Memory B cell (primary cell): ENCODE results near the gene VMP1.
"Not testable (repeated sequence)": the region's sequence is repeated elsewhere in the genome, so short reads cannot be mapped to it uniquely, and the experiment has no call there.

ENCODE experiments used
- ATAC-seq: fragments of 150-1000 bp; cut with Tn5 transposase; 2 replicates; pipeline ENCODE4 v1.10.0; 2021; ENCODE audit warnings: low read depth, mild to moderate bottlenecking, moderate library complexity
- DNase-seq, 2 donors: peaks; one replicate each; pipeline ENCODE4 v3.0.0; 2022; ENCODE audit warnings: low spot score in 2 of 2
- H3K27ac Mint-ChIP-seq: one replicate; pipeline ENCODE4 v1.8.0; 2022; ENCODE audit warnings: mild to moderate bottlenecking, moderate library complexity, mixed read lengths
- H3K27me3 Mint-ChIP-seq: one replicate; pipeline ENCODE4 v1.8.0; 2022; ENCODE audit warnings: mixed read lengths
- H3K36me3 Mint-ChIP-seq: one replicate; pipeline ENCODE4 v1.8.0; 2022; ENCODE audit warnings: mild to moderate bottlenecking, mixed read lengths
- H3K4me1 Mint-ChIP-seq: one replicate; pipeline ENCODE4 v1.8.0; 2022; ENCODE audit warnings: mixed read lengths
- H3K4me3 Mint-ChIP-seq: one replicate; pipeline ENCODE4 v1.8.0; 2022; ENCODE audit warnings: mild to moderate bottlenecking, moderate library complexity, mixed read lengths
- H3K9me3 Mint-ChIP-seq: one replicate; pipeline ENCODE4 v1.8.0; 2022; ENCODE audit warnings: mixed read lengths

The VMP1 gene

DNA sequence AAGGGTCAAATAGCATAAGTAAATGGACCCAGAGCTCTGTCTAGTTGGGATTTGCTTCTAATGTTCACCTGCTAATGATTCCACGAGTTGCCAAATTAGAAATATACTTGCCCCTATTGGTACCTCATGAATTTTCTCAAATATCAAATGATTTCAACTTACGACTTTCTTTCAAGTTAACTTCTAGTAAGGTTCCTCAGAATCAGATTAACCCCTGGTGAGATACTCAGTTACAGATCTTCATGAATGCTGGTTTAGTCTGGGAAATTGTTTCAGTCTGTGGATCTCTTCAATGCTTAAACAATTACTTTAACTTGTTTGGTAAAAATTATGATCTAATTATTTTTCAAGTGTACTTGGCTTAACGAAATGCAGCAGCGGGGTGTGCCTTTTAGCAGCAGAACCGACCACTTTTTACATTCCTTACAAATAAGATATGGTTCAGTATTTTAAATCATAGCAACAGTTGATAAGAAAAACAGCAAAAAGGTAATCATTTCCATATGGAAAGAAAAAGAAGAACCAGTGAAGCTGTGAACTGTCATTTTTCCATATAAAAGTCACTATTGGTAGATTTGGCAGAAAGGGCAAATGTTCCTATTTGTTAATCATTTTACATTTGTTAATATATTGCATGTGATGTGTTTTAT lies 150.8 kb downstream of the VMP1 start:
- Mint-ChIP-seq H3K4me1 (peaks cover 3% of the 10 kb centered on the region), H3K9me3 (no peaks in the 10 kb centered on the region), H3K36me3 (peaks cover 6% of the 10 kb centered on the region), H3K27ac (no peak overlapping the region), H3K4me3 (no peak overlapping the region), H3K27me3 (no peaks in the 10 kb centered on the region)
- DNase-seq (no peak), ATAC-seq (no peak)

DNA sequence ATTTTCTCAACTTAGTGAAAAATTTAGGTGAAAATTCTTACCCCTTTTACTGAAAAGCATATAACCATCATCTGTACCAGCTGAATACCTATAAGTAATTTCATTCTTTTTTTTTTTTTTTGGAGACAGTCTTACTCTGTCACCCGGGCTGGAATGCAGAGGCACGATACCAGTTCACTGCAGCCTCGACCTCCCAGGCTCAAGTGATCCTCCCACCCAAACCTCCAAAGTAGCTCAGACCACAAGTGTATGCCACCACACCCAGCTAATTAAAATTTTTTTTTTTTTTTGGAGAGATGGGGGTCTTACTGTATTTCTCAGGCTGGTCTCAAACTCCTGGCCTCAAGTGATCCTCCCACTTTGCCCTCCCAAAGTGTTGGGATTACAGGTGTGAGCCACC lies 151.5 kb downstream of the VMP1 start:
- H3K9me3 Mint-ChIP-seq, result no peaks in the 10 kb centered on the region
- DNase-seq (no peak), ATAC-seq (no peak)
- H3K27me3 Mint-ChIP-seq, result no peaks in the 10 kb centered on the region
- no peak overlapping the region for H3K27ac Mint-ChIP-seq
- H3K4me3 Mint-ChIP-seq, result no peak overlapping the region
- H3K4me1 Mint-ChIP-seq, result no peaks in the 10 kb centered on the region
- peaks cover 6% of the 10 kb centered on the region for H3K36me3 Mint-ChIP-seq

DNA sequence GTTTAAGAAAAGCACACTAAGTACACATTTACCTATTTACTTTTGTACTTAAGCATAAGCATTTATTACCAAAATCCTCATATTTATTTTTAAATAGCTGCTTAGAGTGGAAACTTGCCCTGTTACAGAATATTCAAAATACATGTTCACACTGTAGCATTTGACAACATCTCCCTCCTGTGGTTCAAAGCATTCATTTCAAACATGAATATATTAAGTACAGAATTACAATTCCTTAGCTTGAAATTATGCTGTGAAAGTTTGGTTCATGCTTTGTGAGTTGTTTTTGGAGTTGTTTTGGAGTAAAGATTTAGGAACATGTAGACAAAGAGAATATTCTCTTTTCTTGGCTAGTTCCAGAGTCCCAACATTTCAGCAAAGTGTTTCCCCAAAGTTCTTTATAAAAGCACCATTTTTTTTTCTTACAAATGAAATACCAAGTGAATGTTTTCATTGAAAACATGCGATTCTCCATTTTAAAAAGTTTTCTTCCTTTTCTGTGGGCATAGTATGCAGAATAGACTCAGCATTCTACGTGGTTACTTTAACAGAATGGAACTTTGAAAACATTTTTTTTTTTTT lies 152.1 kb downstream of the VMP1 start:
- no peak for DNase-seq
- Mint-ChIP-seq H3K4me1 (no peaks in the 10 kb centered on the region), H3K9me3 (no peaks in the 10 kb centered on the region), H3K4me3 (no peak overlapping the region), H3K27ac (no peak overlapping the region), H3K27me3 (no peaks in the 10 kb centered on the region), H3K36me3 (peaks cover 6% of the 10 kb centered on the region)
- ATAC-seq, result peak; percentile 63

DNA sequence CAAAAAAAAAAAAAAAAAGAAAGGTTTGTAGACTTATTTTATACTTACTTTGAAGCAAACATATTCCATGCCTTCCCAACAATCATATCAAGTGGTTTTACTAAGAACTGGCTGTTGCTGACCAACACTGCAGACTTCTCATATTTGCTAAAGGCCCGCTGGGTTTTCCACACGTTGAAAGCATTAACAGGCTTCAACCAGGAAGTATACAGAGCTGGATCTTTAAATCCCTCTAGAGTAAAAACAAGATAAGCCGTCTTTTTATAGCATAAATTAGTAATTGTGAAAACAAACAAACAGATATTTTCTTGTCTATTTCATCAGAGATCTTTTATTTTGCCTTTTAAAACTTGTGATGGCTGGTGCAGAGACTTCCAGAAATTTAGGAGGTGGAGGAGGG lies 156.2 kb downstream of the VMP1 start:
- Mint-ChIP-seq H3K4me1 (no peaks in the 10 kb centered on the region), H3K27ac (no peak overlapping the region), H3K9me3 (no peaks in the 10 kb centered on the region), H3K36me3 (peaks cover 12% of the 10 kb centered on the region), H3K4me3 (no peak overlapping the region), H3K27me3 (no peaks in the 10 kb centered on the region)
- DNase-seq (no peak), ATAC-seq (no peak)

DNA sequence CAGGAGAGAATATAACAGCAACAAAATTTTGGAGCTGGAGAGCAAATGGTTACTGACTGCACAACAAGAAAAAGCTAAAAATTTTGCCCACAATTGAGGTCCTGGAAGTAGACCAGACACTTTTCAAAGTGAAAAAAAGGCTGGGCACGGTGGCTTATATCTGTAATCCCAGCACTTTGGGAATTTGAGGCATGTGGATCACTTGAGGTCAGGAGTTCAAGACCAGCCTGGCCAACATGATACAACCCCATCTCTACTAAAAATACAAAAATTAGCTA lies 162.4 kb downstream of the VMP1 start:
- no peaks in the 10 kb centered on the region for H3K4me1 Mint-ChIP-seq
- no peak overlapping the region for H3K27ac Mint-ChIP-seq
- no peak overlapping the region for H3K4me3 Mint-ChIP-seq
- no peak for ATAC-seq
- no peaks in the 10 kb centered on the region for H3K9me3 Mint-ChIP-seq
- peaks cover 12% of the 10 kb centered on the region for H3K36me3 Mint-ChIP-seq
- no peak for DNase-seq
- no peaks in the 10 kb centered on the region for H3K27me3 Mint-ChIP-seq

DNA sequence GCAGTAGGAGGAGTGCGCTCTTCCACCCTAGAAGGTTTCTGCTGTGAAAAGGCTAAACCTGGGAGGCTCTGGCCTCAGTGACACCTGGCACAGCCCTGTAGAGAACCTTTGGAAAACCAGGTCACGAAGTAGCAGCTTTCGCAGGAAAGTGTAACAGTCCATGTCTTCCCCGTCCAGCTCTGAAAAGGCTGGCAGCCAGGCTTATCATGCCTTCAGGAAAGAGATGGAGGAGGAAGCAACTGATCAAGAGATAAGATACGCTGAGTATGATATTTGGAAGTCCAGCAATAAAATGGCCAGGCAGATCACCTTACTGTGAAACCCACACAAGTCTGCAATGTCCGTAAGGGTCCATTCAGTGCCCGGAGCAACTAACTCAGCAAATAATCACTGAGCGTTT lies 163.0 kb downstream of the VMP1 start:
- DNase-seq (no peak), ATAC-seq (no peak)
- Mint-ChIP-seq H3K27ac (no peak overlapping the region), H3K9me3 (no peaks in the 10 kb centered on the region), H3K27me3 (no peaks in the 10 kb centered on the region), H3K4me1 (no peaks in the 10 kb centered on the region), H3K4me3 (no peak overlapping the region), H3K36me3 (peaks cover 11% of the 10 kb centered on the region)

DNA sequence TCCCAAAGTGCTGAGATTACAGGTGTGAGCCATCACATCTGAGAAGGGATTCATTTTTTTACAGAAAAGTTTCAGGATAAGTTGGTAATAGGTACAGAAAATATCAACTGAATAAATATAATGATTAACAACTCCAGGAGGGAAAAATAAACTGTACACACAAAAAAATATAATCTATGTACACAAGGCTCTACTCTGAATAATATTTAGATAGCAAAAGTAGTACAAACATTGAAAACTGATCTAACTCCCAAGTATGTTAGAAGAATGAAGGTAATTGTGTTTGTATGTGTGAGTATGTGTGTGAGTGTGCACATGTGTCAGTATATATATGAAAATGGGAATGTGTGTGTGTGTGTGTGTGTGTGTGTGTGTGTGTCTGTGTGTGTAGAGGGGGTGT lies 164.9 kb downstream of the VMP1 start:
- Mint-ChIP-seq H3K4me3 (no peak overlapping the region), H3K9me3 (no peaks in the 10 kb centered on the region), H3K4me1 (no peaks in the 10 kb centered on the region), H3K27ac (peak overlapping the region; percentile 38), H3K36me3 (peaks cover 12% of the 10 kb centered on the region), H3K27me3 (no peaks in the 10 kb centered on the region)
- DNase-seq, result no peak
- ATAC-seq, result no peak

DNA sequence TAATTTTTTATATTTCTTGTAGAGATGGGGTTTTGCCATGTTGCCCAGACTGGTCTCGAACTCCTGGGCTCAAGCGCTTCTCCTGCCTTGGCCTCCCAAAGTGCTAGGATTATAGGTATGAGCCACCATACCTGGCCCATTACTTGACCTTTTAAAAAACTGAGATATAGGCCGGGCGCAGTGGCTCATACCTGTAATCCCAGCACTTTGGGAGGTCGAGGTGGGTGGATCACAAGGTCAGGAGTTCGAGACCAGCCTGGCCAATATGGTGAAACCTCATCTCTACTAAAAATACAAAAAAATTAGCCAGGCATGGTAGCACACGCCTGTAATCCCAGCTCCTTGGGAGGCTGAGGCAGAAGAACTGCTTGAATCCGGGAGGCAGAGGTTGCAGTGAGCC lies 166.0 kb downstream of the VMP1 start:
- H3K27ac Mint-ChIP-seq, ATAC-seq, H3K4me3 Mint-ChIP-seq, H3K4me1 Mint-ChIP-seq, H3K9me3 Mint-ChIP-seq, DNase-seq, H3K27me3 Mint-ChIP-seq: not testable (repeated sequence)
- H3K36me3 Mint-ChIP-seq, result peaks cover 13% of the 10 kb centered on the region

DNA sequence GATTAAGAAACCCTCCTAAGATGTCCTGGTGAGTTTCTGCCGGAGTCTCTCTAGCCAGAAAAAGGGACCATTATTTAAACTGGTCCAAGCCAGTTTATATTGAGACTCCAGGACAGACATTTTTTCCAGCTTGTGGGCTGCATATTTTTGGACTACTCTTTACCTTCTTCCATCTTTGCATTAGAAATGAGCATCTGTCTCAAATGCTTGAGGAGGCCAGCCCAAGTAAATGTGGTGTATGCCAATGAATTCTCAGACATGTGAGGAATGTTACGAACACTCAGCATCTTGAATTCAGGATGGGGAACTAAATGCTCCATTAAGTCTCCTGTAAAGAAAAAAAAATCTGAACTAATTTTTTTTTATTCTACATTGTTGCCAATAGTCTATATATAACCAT lies 166.9 kb downstream of the VMP1 start:
- H3K36me3 Mint-ChIP-seq, result peaks cover 12% of the 10 kb centered on the region
- no peak overlapping the region for H3K4me3 Mint-ChIP-seq
- H3K27me3 Mint-ChIP-seq, result no peaks in the 10 kb centered on the region
- H3K4me1 Mint-ChIP-seq, result no peaks in the 10 kb centered on the region
- no peaks in the 10 kb centered on the region for H3K9me3 Mint-ChIP-seq
- H3K27ac Mint-ChIP-seq, result no peak overlapping the region
- DNase-seq (no peak), ATAC-seq (no peak)

DNA sequence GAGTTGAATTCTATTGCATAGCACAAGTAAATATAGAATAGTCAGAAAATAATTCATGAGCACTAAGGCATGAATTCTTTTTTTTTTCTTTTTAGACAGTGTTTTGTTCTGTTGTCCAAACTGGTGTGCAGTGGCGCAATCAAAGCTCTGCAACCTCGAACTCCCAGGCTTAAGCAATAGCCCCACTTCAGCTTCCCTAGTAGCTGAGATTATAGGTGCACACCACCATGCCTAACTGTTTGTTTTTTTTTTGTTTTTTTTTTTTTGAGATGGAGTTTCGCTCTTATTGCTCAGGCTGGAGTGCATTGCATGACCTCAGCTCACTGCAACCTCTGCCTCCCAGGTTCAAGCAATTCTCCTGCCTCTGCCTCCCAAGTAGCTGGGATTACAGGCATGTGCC lies 168.7 kb downstream of the VMP1 start:
- Mint-ChIP-seq H3K4me3 (no peak overlapping the region), H3K4me1 (no peaks in the 10 kb centered on the region), H3K9me3 (no peaks in the 10 kb centered on the region), H3K36me3 (peaks cover 18% of the 10 kb centered on the region), H3K27ac (no peak overlapping the region), H3K27me3 (no peaks in the 10 kb centered on the region)
- DNase-seq (no peak), ATAC-seq (no peak)

DNA sequence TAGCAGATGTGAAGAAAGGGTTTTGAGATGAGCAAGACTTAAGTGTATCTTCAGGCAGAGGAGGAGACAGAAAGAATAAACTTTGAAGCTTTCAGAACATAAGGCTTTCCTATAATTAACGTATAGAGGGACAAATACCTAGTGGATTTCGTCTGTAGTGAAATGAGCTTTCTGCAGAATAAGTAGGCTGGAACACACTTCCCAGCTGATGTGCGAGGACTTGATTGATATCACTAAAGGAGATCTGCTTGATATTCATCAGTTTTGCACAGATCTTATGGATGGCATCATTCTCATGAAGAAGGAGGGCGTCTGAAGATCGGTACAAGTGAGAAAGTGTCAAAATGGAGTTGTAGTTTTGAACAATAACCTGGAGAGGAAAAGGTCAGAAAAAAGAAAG lies 170.5 kb downstream of the VMP1 start:
- H3K36me3 Mint-ChIP-seq, result peaks cover 16% of the 10 kb centered on the region
- H3K27ac Mint-ChIP-seq, result no peak overlapping the region
- no peaks in the 10 kb centered on the region for H3K9me3 Mint-ChIP-seq

DNA sequence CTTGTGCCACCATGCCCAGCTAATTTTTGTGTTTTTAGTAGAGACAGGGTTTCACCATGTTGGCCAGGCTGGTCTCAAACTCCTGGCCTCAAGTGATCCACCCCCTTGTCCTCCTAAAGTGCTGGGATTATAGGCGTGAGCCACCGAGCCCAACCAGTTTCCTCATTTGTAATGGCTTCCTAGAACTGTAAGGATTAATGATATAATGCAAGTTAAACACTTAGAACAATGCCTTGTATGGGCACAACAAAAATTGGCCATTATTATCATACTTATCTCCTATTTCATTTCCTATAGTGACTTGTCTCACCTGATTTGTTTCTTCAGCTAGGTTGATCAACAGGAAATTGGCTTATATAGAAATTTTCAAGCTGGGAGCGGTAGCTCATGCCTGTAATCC lies 171.2 kb downstream of the VMP1 start:
- H3K27ac Mint-ChIP-seq, result no peak overlapping the region
- H3K36me3 Mint-ChIP-seq, result peaks cover 16% of the 10 kb centered on the region
- no peak for ATAC-seq

More for the DNA sequence above, 170.5 kb downstream of the VMP1 start:
- H3K27me3 Mint-ChIP-seq, result no peaks in the 10 kb centered on the region
- no peak for DNase-seq
- H3K4me3 Mint-ChIP-seq, result no peak overlapping the region
- H3K4me1 Mint-ChIP-seq, result no peaks in the 10 kb centered on the region
- no peak for ATAC-seq

DNA sequence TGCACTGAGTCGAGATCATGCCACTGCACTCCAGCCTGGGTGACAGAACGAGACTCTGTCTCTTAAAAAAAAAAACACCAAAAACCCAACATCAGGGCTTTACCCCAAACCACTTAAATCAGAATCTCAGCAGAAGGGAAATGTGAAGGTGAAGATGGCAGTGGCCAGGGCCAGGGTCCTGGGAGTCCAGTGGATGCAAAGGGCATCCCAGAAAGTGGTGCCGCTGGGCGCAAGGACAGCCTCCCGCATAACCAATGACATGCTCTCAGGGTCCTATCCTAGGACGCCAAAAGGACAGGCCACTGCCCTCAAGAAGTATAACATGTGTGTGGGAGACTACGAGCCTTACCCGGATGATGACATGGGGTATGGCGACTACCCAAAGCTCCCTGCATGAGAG lies 177.4 kb downstream of the VMP1 start:
- H3K9me3 Mint-ChIP-seq, result no peaks in the 10 kb centered on the region
- H3K27me3 Mint-ChIP-seq, result no peaks in the 10 kb centered on the region
- peaks cover 15% of the 10 kb centered on the region for H3K36me3 Mint-ChIP-seq
- no peak overlapping the region for H3K27ac Mint-ChIP-seq
- no peak for ATAC-seq
- peaks cover 9% of the 10 kb centered on the region for H3K4me1 Mint-ChIP-seq
- DNase-seq, result no peak
- no peak overlapping the region for H3K4me3 Mint-ChIP-seq

More for the DNA sequence above, 171.2 kb downstream of the VMP1 start:
- DNase-seq, result no peak
- Mint-ChIP-seq H3K4me1 (no peaks in the 10 kb centered on the region), H3K4me3 (no peak overlapping the region), H3K9me3 (no peaks in the 10 kb centered on the region), H3K27me3 (no peaks in the 10 kb centered on the region)

DNA sequence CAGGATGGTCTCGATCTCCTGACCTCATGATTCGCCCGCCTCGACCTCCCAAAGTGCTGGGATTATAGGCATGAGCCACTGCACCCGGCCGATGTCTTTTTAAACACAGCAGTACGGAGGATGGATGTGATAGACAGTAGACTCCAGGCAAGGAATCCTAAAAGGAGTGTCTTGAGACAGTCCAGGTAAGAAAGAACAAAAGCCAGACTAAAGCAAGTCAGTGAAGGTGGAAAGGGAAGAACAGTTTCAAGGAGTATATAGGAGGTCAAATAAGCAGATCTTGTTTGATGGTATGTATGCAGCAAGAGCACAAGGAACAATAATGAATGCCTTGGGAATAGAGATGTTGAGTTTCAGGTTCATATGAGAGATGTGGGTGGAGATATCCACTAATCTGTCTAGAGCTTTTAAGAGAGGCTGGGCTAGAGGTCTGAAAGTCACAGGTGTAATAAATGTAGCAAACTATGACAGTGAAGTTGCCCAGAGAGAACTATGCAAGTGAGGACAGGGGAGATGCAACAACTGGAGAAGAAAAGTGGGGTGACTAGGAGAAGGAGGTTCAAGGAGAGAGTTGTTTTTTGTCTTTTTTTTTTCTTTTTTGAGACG lies 180.8 kb downstream of the VMP1 start:
- Mint-ChIP-seq H3K27ac (no peak overlapping the region), H3K27me3 (no peaks in the 10 kb centered on the region), H3K9me3 (no peaks in the 10 kb centered on the region), H3K4me1 (peaks cover 21% of the 10 kb centered on the region), H3K4me3 (no peak overlapping the region), H3K36me3 (peaks cover 6% of the 10 kb centered on the region)
- DNase-seq (no peak), ATAC-seq (no peak)

DNA sequence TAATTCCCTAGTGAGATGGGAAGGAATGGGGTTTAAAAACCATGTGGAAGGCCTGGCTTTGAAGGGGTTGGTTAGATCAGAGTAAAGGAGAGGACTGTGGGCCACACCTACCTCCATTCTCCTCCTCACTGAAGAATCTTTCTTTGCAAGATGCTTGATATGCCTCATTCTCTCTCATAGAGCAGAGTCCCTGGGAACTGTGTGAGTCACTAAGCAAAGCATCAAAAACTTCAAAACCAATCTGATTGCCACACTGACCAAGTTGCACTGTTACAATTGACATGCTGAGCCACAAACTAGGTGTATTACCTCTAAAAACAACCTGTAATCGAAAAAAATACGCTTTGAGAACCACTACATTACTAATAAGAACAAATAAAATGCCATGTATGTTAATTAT lies 183.3 kb downstream of the VMP1 start:
- peaks cover 28% of the 10 kb centered on the region for H3K4me1 Mint-ChIP-seq
- H3K4me3 Mint-ChIP-seq, result peak overlapping the region; percentile 57
- ATAC-seq (no peak), DNase-seq (no peak)
- H3K36me3 Mint-ChIP-seq, result peaks cover 6% of the 10 kb centered on the region
- H3K9me3 Mint-ChIP-seq, result no peaks in the 10 kb centered on the region
- no peak overlapping the region for H3K27ac Mint-ChIP-seq
- no peaks in the 10 kb centered on the region for H3K27me3 Mint-ChIP-seq
